GM21528 (cell line): ENCODE results near the gene HPGD.

Source experiments
- ATAC-seq: cut with Tn5 transposase; IDR thresholded peaks from one replicate; pipeline ENCODE4 v1.9.1; 2021; ENCODE audit warnings: mild to moderate bottlenecking, moderate library complexity; ENCODE audit not compliant: unreplicated experiment, low FRiP score

Gene HPGD

GRCh38 chr4:174483792-174484191 lies 38.5 kb downstream of the HPGD start:
- ATAC-seq = no peak

- ATAC-seq = no peak
These were observed 43.1 kb downstream of the HPGD start for GRCh38 chr4:174479140-174479539.

GRCh38 chr4:174475528-174475927 lies 46.8 kb downstream of the HPGD start:
- ATAC-seq = no peak

- ATAC-seq = no peak
These were observed 47.7 kb downstream of the HPGD start for GRCh38 chr4:174474457-174475075.

DNA sequence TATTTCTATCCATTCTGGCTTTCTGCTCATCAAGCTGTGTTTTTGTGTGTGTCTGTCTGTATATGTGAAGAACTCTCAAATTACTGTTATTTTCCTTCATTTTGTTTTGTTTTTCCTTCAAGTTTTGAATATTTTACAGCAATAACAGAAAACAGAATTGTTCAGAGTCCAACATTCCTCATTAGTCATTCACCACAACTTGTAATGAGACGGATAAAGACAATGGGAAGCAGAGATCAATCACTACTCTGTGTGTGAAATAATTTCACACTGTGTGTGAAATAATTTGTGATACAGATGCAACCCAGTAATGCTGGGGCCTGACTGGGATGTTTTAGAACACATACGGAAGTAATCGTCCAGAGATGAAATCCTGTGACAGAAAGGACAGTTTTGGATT lies 55.2 kb downstream of the HPGD start:
- ATAC-seq = no peak

DNA sequence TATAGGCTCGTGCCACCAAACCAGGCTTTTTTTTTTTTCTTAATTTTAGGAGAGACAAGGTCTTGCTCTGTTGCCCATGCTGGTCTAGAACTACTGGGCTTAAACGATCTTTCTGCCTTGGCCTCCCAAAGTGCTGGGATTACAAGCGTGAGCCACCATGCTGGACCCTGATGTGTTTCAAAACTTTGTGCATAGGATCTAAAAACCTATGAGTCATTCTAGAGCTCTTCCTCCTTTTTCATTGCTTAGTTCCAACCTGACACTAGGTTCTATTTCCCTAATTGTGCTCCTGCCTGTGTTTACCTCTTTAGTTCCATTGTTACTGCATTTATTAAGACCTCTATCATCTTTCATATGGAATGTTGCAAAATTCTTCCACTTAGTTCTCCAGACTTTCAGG lies 57.3 kb downstream of the HPGD start:
- ATAC-seq = no peak

- no peak for ATAC-seq
These were observed 60.7 kb downstream of the HPGD start for GRCh38 chr4:174461466-174462106.

DNA sequence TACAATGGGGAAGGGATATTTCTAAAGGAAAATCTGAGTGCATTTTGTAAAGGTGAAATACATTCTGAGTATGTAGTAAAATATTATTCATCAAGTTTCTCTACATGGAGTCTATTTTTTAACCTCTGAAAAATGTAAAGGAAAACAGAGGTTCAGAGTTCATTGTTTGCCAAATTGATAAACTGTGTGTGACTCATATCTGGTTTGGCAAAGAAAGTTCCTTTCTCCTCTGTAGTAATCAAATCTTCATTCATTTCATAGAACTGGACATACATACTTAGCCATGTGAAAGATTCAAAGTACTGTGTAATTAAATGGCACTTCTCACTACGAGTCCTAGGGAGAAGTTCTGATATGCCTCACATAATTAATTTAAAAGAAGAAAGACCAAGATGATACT lies 61.6 kb downstream of the HPGD start:
- no peak for ATAC-seq

DNA sequence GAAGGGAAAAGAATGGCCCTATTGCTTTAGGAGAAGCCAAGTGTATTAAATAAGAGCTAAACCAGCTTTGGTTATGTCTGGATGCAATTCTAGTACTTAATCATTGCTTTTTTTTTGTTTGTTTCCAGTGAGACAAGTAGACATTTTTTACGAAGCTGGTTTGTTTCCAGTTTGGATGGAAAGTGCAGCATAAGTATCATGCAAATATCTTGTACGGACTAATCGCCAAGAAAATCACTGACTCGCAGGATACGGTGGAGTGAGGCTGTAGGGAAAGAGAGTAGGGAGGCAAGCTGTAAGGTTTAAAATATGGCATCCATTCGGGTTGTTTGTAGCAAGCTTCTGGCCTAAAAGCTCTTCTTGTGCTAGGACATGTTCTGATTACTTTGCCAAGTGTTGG lies 64.8 kb downstream of the HPGD start:
- ATAC-seq = no peak

GRCh38 chr4:174454815-174455473 lies 67.3 kb downstream of the HPGD start:
- no peak for ATAC-seq

GRCh38 chr4:174451718-174452296 lies 70.5 kb downstream of the HPGD start:
- ATAC-seq = no peak

- ATAC-seq = no peak
These were observed 71.5 kb downstream of the HPGD start for GRCh38 chr4:174450786-174451125.

DNA sequence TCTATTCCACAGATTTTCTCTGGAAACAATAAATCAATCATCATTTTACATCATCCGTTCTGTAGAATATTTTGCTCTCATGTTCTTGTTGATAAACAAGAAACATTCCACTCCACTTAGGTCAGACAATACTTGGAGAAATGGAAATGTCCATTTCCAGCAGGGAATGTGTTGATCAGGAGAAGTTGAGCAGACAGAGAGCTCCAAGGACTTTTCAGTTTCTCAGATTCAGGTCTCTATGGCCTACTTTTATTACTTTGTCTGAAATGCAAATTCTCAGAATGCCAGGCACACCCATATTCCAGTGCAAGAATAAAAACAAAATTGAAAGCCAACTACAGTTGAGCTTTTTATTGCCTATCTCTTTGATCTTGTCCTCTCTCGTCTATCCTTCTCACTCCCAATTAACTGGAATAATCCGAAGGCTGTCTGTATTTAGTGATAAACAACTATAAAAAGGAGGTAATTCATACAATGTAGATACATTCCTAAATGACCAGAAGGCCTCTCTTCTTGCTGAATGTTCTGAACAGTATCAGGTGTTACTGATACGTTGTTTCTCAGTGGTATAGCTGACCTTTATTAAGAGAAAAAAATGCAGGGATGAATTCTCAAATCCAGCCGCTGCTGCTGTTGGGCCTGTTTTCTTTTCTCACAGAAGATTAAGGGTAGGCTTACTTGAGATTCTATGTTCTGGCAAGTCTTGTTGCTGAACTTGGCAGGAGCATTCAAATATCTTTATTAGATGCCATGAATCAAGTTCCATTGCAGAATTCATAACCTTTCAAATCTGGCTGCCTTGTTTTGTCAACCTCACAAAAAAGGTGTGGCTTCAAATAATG lies 72.1 kb downstream of the HPGD start:
- ATAC-seq = no peak

- no peak for ATAC-seq
These were observed 73.1 kb downstream of the HPGD start for GRCh38 chr4:174449152-174449551.

DNA sequence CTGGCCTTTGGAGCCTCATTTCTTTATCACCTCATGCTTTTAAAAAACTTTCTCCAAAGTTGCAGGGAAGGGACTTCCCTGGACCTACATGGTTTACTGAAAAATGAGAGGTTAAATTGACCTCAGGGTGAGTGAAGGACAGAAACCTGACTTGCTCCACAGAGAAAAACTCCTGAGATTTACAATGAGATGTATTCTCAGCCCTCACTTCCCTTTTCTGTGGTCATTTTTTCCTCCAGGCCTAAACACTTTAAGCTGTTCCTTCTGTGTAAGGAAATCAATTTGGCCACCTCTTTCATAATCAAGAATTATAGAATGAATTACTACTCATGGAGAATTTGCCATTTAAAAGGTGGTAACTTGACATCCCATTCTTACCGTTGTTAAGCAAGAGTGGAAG lies 77.9 kb downstream of the HPGD start:
- no peak for ATAC-seq
